Stimulated activated CD8-positive, alpha-beta memory T cell treated with anti-CD3 and anti-CD28 coated beads, Interleukin-12 subunit alpha, Interleukin-12 subunit beta, amount 100 ng/mL, for 1 hour (primary cell): Measurements from ENCODE around the gene ELAC2.
A peak's percentile ranks its signal among the peaks of the same experiment; 100 is the strongest.

Source experiments
- DNase-seq: peaks from one replicate; pipeline ENCODE4 v3.0.0-alpha.2; 2020; ENCODE audit warnings: low read depth

Gene ELAC2

DNA sequence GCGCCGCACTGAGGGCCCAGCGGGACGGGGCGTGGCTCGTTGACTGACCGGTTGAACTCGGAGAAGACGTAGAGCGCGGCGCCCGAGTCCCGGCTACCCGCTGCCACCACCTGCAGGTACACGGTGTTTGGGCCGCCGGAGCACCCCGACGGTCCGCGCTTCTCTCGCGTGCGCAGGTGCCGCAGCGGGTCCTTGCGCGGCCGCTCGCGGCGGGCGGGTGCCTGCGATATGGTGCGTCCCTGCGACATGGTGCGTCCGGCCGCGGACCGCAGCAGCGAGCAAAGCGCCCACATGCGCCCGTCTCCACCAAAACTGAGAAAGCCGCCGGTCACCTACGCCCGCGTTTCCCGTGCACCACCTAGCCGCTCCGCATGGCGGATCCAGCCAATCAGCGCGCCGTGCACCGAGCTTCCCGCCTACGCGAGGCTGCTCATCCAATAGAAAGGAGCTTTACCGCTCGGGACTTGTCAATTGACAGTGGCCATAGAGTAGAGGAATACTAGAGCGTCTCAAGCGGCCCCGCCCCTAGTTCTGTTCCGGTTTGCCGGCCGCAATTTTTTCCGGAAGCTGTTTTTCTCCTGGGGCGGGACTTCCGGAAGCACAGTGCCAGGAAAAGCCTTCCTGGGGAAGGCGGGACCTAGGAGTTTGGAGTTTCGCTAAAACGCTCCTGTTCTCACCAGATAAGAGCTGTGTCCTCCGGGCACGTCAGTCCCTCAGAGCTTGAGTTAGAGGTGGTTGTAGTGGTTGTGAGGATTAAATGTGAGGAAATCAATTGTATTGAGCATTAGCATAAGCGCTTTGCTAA lies at the start of gene ELAC2:
Gene ELAC2, minus strand, starts transcription at position 373 of the 805 bp plus-strand sequence. Its CDS starts 80 bp downstream, at position 293.
- peak; percentile 95 for DNase-seq

DNA sequence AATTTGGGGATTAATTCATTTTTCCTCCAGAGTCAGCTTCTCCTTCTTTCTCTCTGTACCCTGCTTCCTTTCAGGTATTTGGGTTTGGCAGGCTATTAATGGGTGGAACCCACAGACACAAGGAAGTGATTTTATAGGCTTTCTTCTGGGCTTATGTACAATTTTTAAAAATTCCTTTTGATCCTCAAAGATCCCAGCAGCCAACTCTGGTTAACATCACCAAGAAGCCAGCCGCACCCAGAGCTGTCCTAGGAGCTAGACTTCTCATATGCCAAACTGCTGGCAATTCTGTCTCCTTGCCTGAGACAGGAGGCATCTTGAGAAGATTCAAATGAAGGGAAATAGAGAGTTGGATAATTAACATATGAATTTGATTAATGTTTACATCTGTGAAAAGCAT lies 47.2 kb upstream of the ELAC2 start:
- no peak for DNase-seq

DNA sequence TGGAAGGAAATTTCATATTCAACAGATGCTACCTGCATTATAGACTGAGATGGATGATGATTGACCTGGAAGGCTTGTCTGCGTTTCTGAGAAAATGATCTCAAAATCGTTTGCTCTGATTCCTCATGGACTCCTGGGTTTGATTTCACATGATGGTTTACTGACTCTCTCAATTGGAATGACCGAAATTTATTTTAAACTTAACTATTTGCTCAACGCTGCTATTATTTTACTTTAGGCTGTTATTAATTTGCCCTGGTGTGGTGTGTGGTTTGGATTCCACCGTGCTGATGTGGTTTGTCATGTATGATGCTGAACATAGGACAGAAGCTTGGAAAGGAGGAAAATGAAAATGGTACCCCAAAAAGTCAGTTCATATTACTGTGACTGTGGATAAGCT lies 37.3 kb upstream of the ELAC2 start:
- no peak for DNase-seq

DNA sequence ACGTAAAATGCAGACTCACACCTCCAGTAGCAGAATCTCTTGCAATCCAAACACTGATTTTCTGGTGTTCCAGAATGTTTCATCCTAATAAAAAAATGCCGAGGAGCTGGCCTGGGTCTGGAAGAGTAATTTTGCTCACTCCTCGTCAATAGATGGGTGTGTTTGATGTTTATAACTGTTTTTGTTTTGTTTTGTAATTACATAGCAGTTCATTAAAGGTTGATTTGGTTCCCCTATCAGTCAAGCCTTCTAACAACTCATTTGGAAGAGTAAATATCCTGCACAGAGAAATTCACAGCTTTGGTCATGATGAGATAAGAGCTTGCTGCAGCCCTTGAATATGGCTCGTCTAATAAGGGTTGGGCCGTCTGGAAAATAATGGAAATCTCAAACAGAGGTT lies 36.8 kb upstream of the ELAC2 start:
- DNase-seq, result no peak

DNA sequence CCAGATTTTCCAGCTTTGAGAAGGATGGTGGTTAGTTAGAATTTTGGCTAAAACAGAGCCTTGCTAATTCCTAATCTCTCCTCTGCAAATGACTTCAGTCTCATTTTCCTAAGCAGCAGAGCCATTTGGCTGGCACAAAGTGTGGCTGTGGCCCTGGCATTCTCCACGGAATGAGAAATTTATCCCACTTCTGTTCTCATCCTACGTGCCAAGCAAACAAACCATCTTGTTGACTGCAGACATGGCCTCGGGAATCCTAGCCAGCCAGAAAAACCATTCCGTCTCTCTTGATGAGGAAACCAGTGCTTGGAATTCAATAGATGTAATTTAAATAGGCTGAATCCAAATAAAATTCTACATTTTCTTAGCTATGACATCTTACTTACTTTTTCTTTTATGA lies 34.1 kb upstream of the ELAC2 start:
- no peak for DNase-seq

GRCh38 chr17:13047011-13047606 lies 29.3 kb upstream of the ELAC2 start:
- DNase-seq, result no peak

DNA sequence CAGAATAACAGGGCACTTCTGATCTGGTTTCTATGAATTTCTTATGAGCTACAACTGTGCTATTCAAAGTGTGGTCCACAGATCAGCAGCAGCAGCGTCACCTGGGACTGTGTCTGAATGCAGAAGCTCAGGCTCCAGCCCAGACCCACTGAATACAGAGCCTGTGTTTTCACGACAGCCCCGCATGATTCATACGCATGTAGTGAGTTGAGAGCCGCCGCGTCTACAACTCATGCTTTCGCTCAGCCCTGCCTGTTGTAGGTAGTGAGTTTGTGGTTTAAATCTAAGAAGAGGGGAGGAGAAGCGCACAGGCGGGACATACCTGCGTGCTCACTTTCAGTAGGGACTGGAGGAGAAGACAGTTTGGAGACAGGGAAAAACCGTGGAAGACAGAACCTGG lies 28.5 kb upstream of the ELAC2 start:
- no peak for DNase-seq

- DNase-seq, result no peak
Observed at GRCh38 chr17:13044572-13045065, 26.8 kb upstream of the ELAC2 start.

GRCh38 chr17:13038931-13039665 lies 21.3 kb upstream of the ELAC2 start:
- DNase-seq, result no peak

GRCh38 chr17:13036751-13037150 lies 18.9 kb upstream of the ELAC2 start:
- DNase-seq, result no peak

DNA sequence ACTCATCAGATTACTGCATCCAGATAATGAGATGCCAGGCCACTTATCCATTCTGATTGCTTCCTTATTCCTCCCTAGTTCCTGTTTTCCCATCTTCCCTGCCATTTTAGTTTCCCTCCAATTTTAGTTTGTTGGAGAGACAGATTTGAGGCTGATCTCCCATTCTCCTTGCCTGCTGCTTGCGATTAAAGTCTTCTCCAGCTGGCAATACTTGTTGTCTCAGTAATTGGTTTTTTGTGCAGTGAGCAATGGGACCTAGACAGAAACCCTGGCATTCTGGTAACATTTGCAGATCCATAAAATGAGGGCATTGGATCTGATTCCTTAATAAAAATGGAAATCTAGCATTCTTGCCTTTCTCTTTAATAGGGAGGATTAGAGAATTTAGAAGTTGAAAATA lies 17.6 kb upstream of the ELAC2 start:
- DNase-seq, result no peak

- DNase-seq, result peak; percentile 15
Observed at GRCh38 chr17:13031718-13032350, 14.0 kb upstream of the ELAC2 start.

- peak; percentile 31 for DNase-seq
Observed at GRCh38 chr17:13030459-13031300, 12.9 kb upstream of the ELAC2 start.

DNA sequence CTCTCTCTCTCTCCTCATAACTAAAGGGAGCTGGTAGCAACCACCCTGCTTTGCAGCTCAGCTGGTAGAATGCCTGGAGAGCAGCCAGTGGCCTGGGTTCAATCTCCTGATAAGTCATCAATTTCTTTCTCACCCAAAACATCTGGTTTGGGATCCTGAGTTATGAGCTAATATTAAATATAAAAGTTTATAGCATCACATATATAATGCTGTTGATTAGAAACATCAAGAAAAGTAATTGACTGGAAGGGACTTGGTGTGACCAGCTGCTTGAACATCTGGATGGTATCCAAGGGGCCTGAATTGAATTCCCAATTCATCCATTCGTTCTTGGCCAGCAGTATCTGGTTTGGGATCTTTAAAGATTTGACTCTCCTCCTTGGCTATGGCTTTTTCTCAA lies 12.2 kb upstream of the ELAC2 start:
- DNase-seq, result no peak

GRCh38 chr17:13029340-13029739 lies 11.5 kb upstream of the ELAC2 start:
- no peak for DNase-seq

DNA sequence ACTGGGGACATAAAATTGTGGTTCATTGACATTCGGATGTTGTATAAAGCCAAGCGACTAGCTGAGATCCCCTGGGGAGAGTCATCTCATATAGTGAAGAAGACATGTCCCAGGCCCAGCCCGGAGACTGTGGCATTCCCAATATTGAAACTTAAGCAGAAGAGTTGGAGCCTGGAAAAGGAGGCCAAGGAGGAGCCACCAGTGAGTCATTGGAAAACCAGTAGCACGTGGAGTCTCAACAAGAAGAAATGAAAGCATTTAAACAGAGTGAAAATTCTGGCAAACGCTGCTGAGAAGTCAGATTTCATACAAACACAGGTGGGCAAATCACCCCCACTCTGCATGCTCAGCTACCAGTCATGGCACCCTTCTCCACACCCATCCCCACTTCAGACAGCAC lies 9.4 kb upstream of the ELAC2 start:
- no peak for DNase-seq

GRCh38 chr17:13025687-13026086 lies 7.9 kb upstream of the ELAC2 start:
- no peak for DNase-seq

GRCh38 chr17:13025258-13025627 lies 7.4 kb upstream of the ELAC2 start:
- DNase-seq, result no peak

- DNase-seq, result peak; percentile 40
Observed at GRCh38 chr17:13024526-13025257, 6.9 kb upstream of the ELAC2 start.

DNA sequence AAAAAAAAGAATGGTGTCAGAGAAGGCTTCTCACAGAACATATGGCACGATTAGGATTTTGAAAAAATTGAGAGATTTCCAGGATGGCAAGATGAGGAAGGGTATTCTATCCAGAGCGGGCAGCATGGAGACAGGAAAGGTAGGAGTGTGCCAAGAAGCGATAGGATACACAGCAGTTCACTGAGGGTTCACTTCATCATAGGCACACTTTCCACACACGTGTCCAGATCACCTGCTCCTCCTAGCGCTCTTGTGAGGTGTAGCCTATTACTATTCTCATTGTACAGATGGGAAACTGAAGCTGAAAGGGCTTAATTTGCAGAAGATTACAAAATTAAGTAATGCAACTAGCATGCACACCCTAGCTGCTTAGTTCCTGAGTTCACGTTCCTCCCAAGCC lies 6.2 kb upstream of the ELAC2 start:
- DNase-seq, result no peak
